Stimulated activated CD4-positive, alpha-beta T cell treated with anti-CD3 and anti-CD28 coated beads, Interleukin-12 subunit alpha, Interleukin-12 subunit beta, amount 100 ng/mL, for 48 hours (primary cell): ENCODE data around the gene PLXDC2.
"Not testable (repeated sequence)": the region's sequence is repeated elsewhere in the genome, so short reads cannot be mapped to it uniquely, and the experiment has no call there.

Source experiments
- DNase-seq, 3 donors: peaks; one replicate each; pipeline ENCODE4 v3.0.0-alpha.2; 2020; ENCODE audit warnings: low read depth in 2 of 3, low spot score in 1 of 3

The PLXDC2 gene

DNA sequence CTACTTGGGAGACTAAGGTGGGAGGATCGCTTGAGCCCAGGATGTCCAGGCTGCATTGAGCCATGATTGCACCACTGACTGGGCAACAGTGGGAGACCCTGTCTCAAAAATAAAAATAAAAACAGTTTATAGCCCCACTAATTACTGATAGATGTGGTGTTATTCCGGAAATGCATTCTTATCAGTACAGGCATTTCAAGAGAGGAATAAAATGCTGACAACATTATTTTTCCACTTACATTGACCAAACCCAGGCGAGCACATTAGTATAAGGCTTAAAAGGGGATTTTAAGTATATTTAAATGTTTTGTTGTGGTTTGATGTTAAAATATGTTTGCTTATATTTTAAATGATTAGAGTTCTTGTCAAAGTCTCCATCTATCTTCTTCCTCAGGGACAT, 359.5 kb downstream of the PLXDC2 start:
- no peak for DNase-seq

DNA sequence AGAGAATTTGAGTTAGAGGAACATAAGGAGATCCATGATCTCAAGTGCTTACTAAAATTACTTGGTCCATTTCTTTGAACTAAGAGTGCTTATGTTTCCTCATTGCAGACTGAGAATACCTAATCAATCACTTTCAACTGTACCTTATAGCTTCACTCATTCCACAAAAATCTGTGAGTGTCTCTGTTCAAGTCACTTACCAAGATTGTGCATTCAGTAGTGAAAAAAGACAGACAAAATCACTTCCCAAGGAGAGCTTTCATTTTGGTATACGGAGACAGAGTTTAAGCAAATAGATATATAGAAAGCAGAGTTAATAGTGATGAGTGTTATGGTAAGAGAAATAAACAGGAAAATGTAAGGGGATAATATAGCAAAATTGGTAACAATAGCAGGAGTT, 364.5 kb downstream of the PLXDC2 start:
- no peak for DNase-seq

DNA sequence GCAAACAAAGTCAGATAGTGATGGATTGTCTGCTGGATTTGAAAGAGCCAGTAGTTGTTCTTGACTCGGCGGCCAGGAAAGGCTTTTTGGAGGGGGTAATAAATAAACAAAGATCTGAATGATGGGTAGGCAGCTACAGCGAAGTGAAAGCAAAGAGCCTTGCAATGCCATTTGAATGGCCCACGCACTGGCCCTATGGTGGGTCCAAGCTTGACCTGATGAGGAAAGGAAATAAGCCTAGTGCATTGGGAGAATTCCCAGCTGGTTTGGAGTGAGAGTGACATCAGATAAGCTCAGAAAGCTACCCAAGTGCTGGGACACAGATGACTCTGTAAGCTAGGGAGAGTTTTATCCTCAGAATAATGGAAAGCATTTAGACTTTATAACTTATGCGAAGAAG, 365.2 kb downstream of the PLXDC2 start:
- no peak for DNase-seq

DNA sequence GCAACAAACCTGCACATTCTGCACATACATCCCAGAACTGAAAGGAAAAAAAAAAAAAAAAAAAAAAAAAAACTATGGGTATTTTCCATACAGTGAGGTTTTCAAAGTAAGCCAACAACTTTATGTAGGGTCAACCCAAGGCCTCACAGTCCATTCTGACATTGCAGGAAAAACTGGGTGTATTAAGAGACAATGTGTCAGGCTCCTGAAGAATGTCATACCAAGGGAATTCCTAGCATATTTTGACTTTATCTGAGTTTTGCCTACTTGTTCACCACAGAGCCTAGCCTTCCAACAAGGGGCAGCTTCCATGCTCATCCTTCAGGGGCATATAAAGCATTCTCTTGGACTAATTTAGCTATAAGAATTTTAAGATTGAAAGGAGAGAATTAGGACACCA, 368.9 kb downstream of the PLXDC2 start:
- no peak for DNase-seq

DNA sequence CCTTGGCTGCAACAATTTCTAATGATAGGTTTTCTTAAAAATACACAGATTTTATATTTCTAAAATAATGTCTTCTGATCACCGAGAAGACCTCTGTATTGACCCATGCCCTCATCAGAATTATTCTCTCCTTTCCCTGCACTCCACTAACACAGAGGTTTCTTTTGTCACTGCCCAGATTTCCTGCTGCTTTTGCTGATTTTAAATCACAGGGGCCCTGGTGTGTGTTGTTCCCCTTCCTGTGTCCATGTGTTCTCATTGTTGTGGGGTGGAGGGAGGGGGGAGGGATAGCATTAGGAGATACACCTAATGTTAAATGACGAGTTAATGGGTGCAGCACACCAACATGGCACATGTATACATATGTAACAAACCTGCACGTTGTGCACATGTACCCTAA, 375.2 kb downstream of the PLXDC2 start:
- not testable (repeated sequence) for DNase-seq

DNA sequence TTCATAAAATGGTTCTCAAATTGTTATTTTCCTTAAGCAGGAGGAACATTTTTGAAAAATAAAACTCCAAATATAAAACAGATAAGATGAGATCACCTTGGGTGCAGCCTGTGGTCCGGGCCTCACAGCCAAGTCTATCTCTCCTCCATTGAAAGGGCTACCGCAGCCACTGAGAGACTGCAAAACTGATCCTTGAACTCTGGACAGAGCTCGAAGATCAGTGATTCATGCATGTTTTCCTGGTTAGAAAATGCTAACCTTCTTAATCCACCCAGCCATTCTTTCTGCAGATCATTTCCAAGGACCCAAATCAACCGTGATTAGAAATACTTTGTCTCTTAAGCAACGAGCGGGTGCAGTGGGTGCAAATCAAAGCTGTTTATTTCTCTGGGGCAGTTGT, 378.8 kb downstream of the PLXDC2 start:
- no peak for DNase-seq

DNA sequence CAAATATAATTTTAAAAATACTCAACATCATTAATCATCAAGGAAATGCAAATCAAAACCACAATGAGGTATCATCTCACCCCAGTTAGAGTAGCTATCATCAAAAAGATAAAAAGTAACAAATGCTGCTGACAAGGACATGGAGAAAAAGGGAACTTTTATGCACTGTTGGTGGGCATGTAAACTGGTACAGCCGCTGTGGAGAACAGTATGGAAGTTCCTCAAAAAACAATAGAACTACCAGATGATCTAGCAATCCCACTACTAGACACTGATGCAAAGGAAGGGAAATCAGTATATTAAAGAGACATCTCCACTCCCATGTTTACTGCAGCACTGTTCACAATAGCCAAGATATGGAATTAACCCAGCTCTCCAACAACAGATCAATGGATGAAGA, 384.5 kb downstream of the PLXDC2 start:
- no peak for DNase-seq

DNA sequence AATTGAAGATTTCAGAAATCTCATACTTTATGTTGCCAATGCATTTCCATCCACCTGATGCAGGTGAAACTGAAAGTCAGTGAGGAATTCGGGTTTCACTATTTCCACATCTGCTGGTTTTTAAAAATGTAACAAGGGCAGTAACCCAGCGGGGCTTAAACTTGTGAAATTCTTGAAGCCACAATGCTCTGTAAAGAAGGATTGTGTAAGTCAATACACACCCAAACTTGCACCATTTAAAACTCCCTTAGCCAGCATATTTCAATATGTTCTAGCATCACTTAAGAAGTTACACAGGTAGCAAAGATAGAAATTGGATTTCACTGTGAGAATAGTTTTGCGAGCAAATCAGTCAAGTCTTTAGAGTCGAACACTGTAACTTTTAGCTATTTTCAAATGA, 386.1 kb downstream of the PLXDC2 start:
- no peak for DNase-seq

DNA sequence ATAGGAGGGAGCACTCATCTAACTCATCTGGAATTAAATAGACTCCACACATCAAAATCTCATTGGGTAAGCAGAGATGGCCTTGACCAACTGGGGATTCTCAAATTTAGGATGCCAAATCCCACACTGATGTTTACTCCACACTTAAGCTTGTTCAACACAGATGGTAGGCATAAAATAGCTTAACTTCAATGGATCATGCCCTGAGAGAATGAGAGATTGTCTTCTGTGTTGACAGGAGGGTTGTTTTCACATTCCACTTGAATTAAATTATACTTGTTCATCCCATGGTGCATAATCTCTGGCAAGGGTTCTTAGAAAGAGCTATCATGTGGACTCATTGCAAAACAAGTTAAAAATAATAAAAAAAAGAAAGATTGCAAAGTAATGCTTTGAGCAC, 391.4 kb downstream of the PLXDC2 start:
- no peak for DNase-seq

DNA sequence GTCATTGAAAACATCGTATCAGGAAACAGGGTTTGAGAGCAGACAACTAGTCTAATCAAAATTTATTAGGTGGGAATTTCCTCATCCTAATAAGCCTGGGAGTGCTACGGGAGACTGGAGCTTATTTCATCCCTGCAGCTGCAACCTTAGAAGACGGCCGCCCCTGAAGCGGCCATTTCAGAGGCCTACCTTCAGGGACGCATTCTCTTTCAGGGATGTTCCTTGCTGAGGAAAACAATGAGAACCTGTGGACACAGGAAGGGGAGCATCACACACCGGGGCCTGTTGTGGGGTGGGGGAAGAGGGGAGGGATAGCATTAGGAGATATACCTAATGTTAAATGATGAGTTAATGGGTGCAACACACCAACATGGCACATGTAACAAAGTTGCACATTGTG, 392.9 kb downstream of the PLXDC2 start:
- not testable (repeated sequence) for DNase-seq

DNA sequence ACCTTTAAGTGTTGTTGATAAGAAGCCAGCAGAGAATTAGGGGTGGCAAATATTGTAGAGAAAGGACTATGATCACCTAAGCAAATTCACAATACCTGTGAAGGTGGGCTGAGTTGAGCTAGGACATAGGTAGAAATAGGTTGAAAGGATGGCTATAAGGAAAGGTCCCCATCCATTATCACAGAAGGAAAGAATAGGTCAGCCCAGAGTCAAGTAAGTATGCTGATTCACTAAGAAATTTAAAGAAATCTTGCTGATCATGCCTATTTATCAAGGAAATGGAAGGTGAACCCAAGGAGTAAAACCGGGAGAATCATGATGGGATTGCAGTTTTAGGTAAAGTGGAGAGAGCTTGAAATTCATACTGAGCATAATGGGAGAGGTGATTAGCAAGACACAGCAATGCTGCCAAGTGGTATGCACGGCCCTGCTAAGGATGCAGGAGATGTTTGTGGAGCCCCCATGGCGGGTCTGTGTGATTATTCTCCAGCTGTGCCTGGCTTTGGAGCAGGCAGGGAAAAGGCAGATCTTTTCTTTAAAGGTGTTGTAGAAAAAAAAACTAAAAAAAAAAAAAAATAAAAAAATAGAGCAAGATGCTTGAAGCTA, 399.4 kb downstream of the PLXDC2 start:
- DNase-seq: no peak

DNA sequence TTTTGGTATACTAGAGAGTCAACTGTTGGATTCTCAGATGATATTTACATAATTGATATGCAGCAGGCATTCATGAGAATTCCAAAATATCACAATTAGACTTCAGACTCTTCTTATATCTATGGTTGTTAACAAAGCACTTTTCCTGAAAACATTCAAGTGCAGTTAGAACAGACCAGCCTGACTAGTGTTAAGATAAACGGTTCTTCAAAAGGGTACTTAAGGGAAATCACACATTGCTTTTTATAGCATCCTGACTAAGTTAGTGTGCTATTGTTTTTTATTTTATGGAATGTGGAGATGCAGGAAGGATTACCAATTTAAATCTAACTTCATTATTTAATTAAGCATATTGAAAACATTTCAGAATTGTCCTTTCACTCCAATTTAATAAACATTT, 405.1 kb downstream of the PLXDC2 start:
- DNase-seq: no peak

DNA sequence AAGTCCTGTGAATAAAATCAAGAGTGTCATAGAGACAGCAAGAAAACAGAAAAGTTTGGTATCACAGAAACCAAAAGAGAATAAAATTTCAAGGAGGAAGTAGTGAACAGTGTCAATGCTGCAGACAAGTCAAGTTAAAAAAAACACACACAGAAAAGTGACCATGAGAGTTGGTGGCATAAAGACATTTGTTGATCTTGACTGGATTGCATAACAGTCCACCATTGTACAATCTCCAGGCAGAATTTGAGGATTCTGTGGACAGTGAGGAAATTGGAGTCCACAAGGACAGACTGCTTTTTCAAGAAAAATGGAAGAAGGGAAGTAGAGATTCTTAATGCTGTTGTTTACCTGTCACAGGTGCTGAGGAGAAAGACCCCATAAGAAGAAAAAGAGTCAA, 412.5 kb downstream of the PLXDC2 start:
- no peak for DNase-seq

DNA sequence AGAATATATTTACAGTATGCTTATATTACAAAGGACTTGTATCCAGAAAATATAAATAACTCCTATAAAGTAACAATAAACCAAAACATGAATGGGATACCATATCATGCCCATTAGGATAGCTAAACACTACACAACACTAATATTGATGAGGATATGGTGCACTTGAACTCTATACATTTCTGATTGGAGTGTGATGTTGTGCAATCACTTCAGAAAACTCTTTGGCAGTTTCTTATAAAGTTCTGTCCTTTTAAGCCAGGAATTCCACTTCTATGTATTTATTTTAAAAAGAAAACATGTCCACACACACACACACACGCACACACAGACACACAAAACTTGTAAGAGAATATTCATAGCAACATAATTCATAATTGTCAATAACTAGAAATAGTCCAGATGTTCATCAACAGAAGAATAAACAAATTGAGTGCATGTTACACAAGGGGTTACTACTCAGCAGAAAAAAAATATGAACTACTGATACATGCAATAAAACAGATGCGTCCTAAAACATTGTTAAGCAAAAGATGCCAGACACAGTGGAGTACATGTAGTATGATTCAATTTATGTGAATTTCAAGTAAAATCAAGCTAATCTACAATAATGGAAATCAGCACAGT, 416.0 kb downstream of the PLXDC2 start:
- no peak for DNase-seq

DNA sequence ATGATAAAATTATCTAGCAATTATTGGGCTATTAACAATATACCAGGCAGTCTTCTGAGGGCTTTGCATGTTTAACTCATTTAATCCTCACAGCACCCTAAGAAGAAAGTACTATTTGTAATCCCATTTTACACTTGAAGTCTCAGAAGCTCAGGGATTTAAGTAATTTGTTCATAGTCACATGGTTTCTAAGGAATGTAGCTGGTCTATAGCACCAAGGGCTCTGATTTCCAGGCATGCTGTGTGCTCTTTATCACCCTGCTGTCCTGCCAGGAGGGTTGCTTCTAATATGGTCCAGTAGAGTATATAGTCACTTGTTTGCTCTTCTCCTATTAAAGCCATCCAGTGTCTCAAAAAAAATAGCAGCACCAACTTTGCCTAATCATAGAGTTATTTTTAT, 417.2 kb downstream of the PLXDC2 start:
- no peak for DNase-seq

DNA sequence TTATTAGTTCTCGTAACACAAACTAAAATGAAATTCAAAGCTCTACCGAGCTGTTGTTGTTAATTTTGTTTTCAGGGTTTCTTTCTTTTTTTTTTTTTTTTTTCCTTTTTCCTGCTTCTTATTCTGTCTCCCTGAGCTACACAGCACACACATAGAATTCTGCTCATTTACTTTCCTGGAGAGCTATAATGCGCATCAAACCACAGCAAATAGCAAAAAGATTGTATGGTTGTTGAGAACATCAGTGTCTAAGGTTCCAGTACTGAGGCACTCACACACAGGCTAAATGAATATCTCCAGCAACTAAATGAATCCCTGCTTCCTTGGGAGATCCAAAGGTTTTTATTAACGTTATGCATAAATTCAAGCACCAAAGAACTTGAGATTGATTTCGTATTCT, 418.3 kb downstream of the PLXDC2 start:
- DNase-seq: no peak

DNA sequence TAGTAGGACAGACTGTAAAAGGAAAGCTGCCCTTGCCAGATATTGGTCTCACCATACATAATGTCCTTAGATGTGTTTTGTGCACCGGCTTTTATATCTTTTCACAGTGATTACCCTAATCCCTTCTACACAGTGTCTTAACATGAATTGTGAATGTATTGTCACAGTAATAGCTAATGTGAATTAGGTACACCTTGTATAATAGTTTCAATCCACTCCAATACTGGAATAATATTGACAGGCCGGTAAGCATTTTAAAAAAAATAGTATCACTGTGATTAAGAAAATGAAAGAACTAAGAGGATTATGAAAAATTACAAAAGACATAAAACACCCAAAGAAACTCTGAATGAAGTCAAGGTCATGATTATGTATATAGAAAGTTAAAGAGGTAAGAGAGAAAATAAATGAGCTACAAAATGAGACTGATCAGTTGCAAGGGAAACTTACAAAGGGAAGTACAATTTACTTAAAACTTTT, 420.9 kb downstream of the PLXDC2 start:
- no peak for DNase-seq

DNA sequence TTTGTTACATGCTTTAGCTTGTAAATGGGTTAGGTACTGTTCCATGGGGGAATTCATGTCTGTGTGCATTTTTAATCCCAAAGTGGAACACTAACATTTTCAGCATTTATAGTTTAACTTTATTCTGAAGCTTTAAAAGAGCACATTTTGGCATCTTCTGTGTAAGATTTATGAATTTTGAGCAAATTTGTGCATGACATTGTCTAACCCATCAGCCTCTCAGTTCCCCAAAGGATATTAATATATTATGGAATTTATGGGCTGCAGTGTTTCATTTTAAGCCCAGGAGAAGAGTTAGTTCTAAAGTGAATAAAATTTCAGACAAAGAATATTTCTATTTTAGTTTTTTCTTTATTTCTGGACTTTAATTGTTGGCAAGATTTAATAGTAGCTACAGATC, 421.4 kb downstream of the PLXDC2 start:
- DNase-seq: no peak

DNA sequence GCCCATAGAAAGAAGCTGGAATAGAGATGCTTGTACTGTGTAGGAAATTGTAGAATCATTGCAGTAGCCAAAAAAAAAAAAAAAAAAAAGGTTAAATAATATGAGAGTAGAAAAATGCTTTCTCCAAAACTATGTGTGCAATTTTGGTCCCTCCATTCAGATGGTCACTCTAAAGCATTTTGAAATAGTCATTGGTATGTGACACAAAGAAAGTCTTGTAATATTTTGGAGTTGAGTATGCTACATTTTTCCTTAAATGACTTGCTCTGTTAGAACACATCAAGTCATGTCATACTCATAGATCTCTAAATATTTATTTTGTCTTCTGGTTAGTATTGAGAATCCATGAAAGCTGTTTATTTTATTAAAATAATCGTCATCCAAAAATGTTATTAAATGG, 424.4 kb downstream of the PLXDC2 start:
- no peak for DNase-seq

DNA sequence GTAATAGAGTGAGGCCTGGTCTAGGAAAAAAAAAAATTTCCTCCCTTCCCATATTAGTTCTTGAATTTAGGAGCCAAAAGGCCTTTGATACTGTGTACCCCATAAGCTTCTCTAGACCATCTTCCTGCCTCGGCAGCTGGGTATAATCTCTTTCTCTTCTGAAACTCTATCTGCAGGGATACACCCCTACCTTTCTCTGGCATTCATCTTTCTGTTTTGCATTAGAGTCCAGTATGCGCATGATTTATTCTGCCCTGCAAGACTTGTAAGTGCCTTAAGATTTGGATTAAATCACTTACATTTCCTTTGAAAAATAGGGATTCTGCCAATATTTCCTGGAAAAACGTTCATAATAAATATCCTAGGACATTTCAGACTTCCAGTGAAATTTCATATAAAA, 431.2 kb downstream of the PLXDC2 start:
- DNase-seq: no peak

DNA sequence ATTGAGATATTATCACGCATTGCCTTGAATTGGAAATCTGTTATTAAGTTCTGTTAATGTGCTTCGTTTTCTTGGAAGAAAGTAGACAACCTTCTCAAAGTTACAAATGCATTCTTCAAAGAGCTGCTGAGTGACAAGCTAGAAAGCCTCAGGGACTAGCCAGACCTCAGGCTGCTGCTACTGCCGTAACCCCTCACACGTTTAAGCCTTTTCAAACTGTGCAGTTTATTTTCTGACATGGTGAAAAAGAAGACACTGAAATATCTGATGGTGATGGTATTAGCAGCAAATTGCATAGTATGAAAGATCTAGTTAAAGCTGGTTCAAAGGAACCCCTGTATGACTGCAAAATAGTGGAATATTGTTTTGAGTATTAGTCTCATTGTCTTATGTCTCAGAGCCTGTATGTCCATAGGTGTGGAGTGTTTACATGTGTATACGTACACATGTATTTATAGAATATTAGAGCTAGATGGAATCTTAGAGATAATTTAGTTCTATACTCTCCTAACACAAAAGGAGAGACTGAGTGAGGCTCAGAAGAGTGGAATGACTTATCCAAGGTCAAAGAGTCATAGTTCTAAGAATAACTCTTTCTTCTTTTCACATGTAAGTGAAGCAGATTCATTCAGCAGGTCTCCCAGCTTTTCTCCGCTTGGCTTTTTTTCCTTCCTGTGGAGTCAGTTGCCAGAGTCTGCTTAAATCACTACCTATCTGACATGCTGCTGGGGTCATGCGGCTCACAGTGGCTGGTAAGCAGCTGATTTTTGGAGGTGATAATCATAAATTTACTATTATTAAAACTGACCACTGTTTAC, 431.9 kb downstream of the PLXDC2 start:
- DNase-seq: no peak

DNA sequence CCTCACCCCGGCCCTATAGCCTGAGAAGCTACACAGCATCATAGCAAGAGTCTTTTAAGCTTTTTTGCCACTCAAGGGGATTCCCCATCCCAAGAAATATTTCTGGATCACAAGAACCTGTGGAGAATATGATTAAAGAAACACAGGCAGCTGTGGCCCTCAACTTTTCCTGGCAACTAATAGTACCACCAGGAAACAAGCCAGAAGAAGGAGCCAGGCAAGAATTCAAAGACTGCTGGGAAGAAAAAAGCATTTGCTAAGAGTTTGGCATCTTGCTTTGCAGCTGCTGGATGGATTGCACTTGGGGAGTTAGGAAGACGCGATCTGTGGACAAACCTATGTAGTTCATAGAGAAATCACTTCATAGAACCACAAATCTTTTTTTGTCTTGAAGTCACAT, 437.8 kb downstream of the PLXDC2 start:
- no peak for DNase-seq
